Measurements from ENCODE around the gene HPN.

The HPN gene

GRCh38 chr19:35080613-35081170, 39.2 kb downstream of the HPN start:
- Mint-ChIP-seq H3K27ac (no peak overlapping the region), H3K4me1 (peaks cover 9% of the 10 kb centered on the region), H3K27me3 (peaks cover 2% of the 10 kb centered on the region), H3K36me3 (ENCODE audit: low read depth) (no peaks in the 10 kb centered on the region), H3K4me3 (no peak overlapping the region), H3K9me3 (no peaks in the 10 kb centered on the region)
- DNase-seq = no peak
- no peak for ATAC-seq

- Mint-ChIP-seq H3K36me3 (ENCODE audit: low read depth) (no peaks in the 10 kb centered on the region), H3K27ac (no peak overlapping the region), H3K9me3 (no peaks in the 10 kb centered on the region), H3K4me1 (peaks cover 13% of the 10 kb centered on the region), H3K27me3 (peaks cover 2% of the 10 kb centered on the region), H3K4me3 (no peak overlapping the region)
- DNase-seq (no peak), ATAC-seq (no peak)
Observed at GRCh38 chr19:35081201-35081600, 39.7 kb downstream of the HPN start.

- Mint-ChIP-seq H3K36me3 (ENCODE audit: low read depth) (no peaks in the 10 kb centered on the region), H3K27me3 (no peaks in the 10 kb centered on the region), H3K27ac (no peak overlapping the region), H3K4me1 (peaks cover 14% of the 10 kb centered on the region), H3K9me3 (no peaks in the 10 kb centered on the region), H3K4me3 (no peak overlapping the region)
- ATAC-seq (no peak), DNase-seq (no peak)
Observed at GRCh38 chr19:35083691-35084508, 42.4 kb downstream of the HPN start.

GRCh38 chr19:35084509-35084762, 42.9 kb downstream of the HPN start:
- H3K27me3 Mint-ChIP-seq = no peaks in the 10 kb centered on the region
- H3K4me3 Mint-ChIP-seq = no peak overlapping the region
- DNase-seq (no peak), ATAC-seq (no peak)
- H3K4me1 Mint-ChIP-seq = peaks cover 14% of the 10 kb centered on the region
- no peak overlapping the region for H3K27ac Mint-ChIP-seq
- H3K9me3 Mint-ChIP-seq = no peaks in the 10 kb centered on the region
- H3K36me3 Mint-ChIP-seq (ENCODE audit: low read depth) = no peaks in the 10 kb centered on the region

- H3K4me1 Mint-ChIP-seq = peaks cover 16% of the 10 kb centered on the region
- no peak for DNase-seq
- H3K36me3 Mint-ChIP-seq (ENCODE audit: low read depth) = no peaks in the 10 kb centered on the region
- no peaks in the 10 kb centered on the region for H3K9me3 Mint-ChIP-seq
- H3K27me3 Mint-ChIP-seq = peaks cover 6% of the 10 kb centered on the region
- no peak overlapping the region for H3K4me3 Mint-ChIP-seq
- no peak for ATAC-seq
- peak overlapping the region; percentile 24 for H3K27ac Mint-ChIP-seq
Observed at GRCh38 chr19:35085947-35086346, 44.4 kb downstream of the HPN start.

- H3K27ac Mint-ChIP-seq = no peak overlapping the region
- H3K9me3 Mint-ChIP-seq = no peaks in the 10 kb centered on the region
- no peaks in the 10 kb centered on the region for H3K36me3 Mint-ChIP-seq (ENCODE audit: low read depth)
- no peak for ATAC-seq
- H3K27me3 Mint-ChIP-seq = peaks cover 6% of the 10 kb centered on the region
- peaks cover 16% of the 10 kb centered on the region for H3K4me1 Mint-ChIP-seq
- no peak for DNase-seq
- no peak overlapping the region for H3K4me3 Mint-ChIP-seq
Observed at GRCh38 chr19:35086455-35086854, 44.9 kb downstream of the HPN start.

- DNase-seq = no peak
- ATAC-seq = no peak
- Mint-ChIP-seq H3K4me1 (peaks cover 16% of the 10 kb centered on the region), H3K9me3 (no peaks in the 10 kb centered on the region), H3K27ac (no peak overlapping the region), H3K36me3 (ENCODE audit: low read depth) (no peaks in the 10 kb centered on the region), H3K4me3 (no peak overlapping the region), H3K27me3 (peaks cover 6% of the 10 kb centered on the region)
Observed at GRCh38 chr19:35087393-35087792, 45.9 kb downstream of the HPN start.

GRCh38 chr19:35088131-35088913, 46.8 kb downstream of the HPN start:
- H3K4me3 Mint-ChIP-seq = no peak overlapping the region
- H3K4me1 Mint-ChIP-seq = peaks cover 15% of the 10 kb centered on the region
- H3K9me3 Mint-ChIP-seq = no peaks in the 10 kb centered on the region
- H3K27ac Mint-ChIP-seq = no peak overlapping the region
- ATAC-seq = no peak
- no peak for DNase-seq
- H3K27me3 Mint-ChIP-seq = peaks cover 6% of the 10 kb centered on the region
- H3K36me3 Mint-ChIP-seq (ENCODE audit: low read depth) = no peaks in the 10 kb centered on the region

GRCh38 chr19:35089554-35089953, 48.0 kb downstream of the HPN start:
- H3K27me3 Mint-ChIP-seq = peaks cover 6% of the 10 kb centered on the region
- no peak for DNase-seq
- peaks cover 11% of the 10 kb centered on the region for H3K4me1 Mint-ChIP-seq
- no peaks in the 10 kb centered on the region for H3K9me3 Mint-ChIP-seq
- no peak overlapping the region for H3K27ac Mint-ChIP-seq
- H3K4me3 Mint-ChIP-seq = no peak overlapping the region
- H3K36me3 Mint-ChIP-seq (ENCODE audit: low read depth) = no peaks in the 10 kb centered on the region
- ATAC-seq = no peak

GRCh38 chr19:35090160-35090505, 48.6 kb downstream of the HPN start:
- no peak for DNase-seq
- Mint-ChIP-seq H3K36me3 (ENCODE audit: low read depth) (no peaks in the 10 kb centered on the region), H3K27ac (no peak overlapping the region), H3K9me3 (no peaks in the 10 kb centered on the region), H3K4me3 (no peak overlapping the region), H3K27me3 (peaks cover 6% of the 10 kb centered on the region), H3K4me1 (peaks cover 11% of the 10 kb centered on the region)
- ATAC-seq = no peak

GRCh38 chr19:35090506-35091214, 49.1 kb downstream of the HPN start:
- Mint-ChIP-seq H3K4me3 (no peak overlapping the region), H3K4me1 (peaks cover 7% of the 10 kb centered on the region), H3K27me3 (peaks cover 6% of the 10 kb centered on the region), H3K36me3 (ENCODE audit: low read depth) (no peaks in the 10 kb centered on the region), H3K27ac (no peak overlapping the region), H3K9me3 (no peaks in the 10 kb centered on the region)
- peak; percentile 58 for DNase-seq
- ATAC-seq = peak; percentile 87

GRCh38 chr19:35093430-35093829, 51.9 kb downstream of the HPN start:
- Mint-ChIP-seq H3K36me3 (ENCODE audit: low read depth) (no peaks in the 10 kb centered on the region), H3K27ac (no peak overlapping the region), H3K4me3 (no peak overlapping the region), H3K9me3 (no peaks in the 10 kb centered on the region), H3K4me1 (peaks cover 2% of the 10 kb centered on the region), H3K27me3 (peaks cover 6% of the 10 kb centered on the region)
- DNase-seq = no peak
- no peak for ATAC-seq

GRCh38 chr19:35093941-35094647, 52.6 kb downstream of the HPN start:
- H3K4me3 Mint-ChIP-seq = no peak overlapping the region
- no peaks in the 10 kb centered on the region for H3K36me3 Mint-ChIP-seq (ENCODE audit: low read depth)
- ATAC-seq (no peak), DNase-seq (no peak)
- H3K4me1 Mint-ChIP-seq = peaks cover 2% of the 10 kb centered on the region
- H3K27ac Mint-ChIP-seq = no peak overlapping the region
- H3K9me3 Mint-ChIP-seq = no peaks in the 10 kb centered on the region
- H3K27me3 Mint-ChIP-seq = peaks cover 6% of the 10 kb centered on the region

GRCh38 chr19:35094656-35095055, 53.1 kb downstream of the HPN start:
- DNase-seq (no peak), ATAC-seq (no peak)
- no peak overlapping the region for H3K4me3 Mint-ChIP-seq
- H3K4me1 Mint-ChIP-seq = peaks cover 2% of the 10 kb centered on the region
- no peaks in the 10 kb centered on the region for H3K36me3 Mint-ChIP-seq (ENCODE audit: low read depth)
- H3K27me3 Mint-ChIP-seq = peaks cover 6% of the 10 kb centered on the region
- H3K27ac Mint-ChIP-seq = no peak overlapping the region
- H3K9me3 Mint-ChIP-seq = no peaks in the 10 kb centered on the region

Measured in activated naive CD8-positive, alpha-beta T cell treated with anti-CD3 and anti-CD28 coated beads, Interleukin-2, amount 50 U/mL, for 24 hours (primary cell).